ENCODE results near the gene SPNS2. TPM values are rescaled to one million over a fixed set of nuclear protein-coding genes. Genes with fewer than 3 reads are reported as not detected.

Gene SPNS2
- total and polyA plus RNA-seq, 10 of the 15 experiments (the other 5 are each of a cell fraction or from before 2014, with no cell fraction given) = 0.04 to 1.1 (median 0.23) TPM; not detected in 2

DNA sequence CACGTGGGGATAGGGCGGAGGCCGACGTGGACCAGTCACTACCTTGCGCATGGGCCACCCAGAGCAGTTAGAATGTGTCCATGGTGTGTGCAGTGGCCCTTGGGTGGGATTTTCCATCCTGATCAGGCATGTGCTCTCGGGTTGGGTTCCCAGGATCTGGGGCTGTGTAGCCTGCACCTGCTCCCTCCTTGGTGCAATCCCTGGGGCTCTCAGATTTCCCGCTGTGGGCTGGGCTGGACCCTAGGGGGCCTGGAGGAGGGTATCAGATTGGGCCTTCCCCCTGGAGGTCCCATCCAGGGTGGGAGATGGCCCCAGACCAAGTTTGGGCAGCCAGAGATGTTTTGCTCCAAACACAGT is 86.9 kb downstream of the SPNS2 start:
- H3K4me1 ChIP-seq (ENCODE audit: control insufficient read depth, insufficient read depth, low read length) = no peaks in the 10 kb centered on the region
- CTCF ChIA-PET = no interaction called here
- TF ChIP-seq CBFB (IDR thresholded peaks at IDR 0.05; ENCODE audit: low read depth) = no peak
- TF ChIP-seq BRCA1 (IDR thresholded peaks at IDR 0.05; ENCODE audit: low read depth, low read length) = no peak
- TF ChIP-seq, protein P1, sequence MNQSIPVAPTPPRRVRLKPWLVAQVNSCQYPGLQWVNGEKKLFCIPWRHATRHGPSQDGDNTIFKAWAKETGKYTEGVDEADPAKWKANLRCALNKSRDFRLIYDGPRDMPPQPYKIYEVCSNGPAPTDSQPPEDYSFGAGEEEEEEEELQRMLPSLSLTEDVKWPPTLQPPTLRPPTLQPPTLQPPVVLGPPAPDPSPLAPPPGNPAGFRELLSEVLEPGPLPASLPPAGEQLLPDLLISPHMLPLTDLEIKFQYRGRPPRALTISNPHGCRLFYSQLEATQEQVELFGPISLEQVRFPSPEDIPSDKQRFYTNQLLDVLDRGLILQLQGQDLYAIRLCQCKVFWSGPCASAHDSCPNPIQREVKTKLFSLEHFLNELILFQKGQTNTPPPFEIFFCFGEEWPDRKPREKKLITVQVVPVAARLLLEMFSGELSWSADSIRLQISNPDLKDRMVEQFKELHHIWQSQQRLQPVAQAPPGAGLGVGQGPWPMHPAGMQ (IDR thresholded peaks at IDR 0.05; ENCODE audit: borderline replicate concordance) = no peak
- no peak for TF ChIP-seq HDAC6 (IDR thresholded peaks at IDR 0.05; ENCODE audit: unreplicated experiment)
- TF ChIP-seq, protein P2, sequence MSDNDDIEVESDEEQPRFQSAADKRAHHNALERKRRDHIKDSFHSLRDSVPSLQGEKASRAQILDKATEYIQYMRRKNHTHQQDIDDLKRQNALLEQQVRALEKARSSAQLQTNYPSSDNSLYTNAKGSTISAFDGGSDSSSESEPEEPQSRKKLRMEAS (IDR thresholded peaks at IDR 0.05; ENCODE audit: low read depth, low read length) = no peak
- TF ChIP-seq, protein P3, sequence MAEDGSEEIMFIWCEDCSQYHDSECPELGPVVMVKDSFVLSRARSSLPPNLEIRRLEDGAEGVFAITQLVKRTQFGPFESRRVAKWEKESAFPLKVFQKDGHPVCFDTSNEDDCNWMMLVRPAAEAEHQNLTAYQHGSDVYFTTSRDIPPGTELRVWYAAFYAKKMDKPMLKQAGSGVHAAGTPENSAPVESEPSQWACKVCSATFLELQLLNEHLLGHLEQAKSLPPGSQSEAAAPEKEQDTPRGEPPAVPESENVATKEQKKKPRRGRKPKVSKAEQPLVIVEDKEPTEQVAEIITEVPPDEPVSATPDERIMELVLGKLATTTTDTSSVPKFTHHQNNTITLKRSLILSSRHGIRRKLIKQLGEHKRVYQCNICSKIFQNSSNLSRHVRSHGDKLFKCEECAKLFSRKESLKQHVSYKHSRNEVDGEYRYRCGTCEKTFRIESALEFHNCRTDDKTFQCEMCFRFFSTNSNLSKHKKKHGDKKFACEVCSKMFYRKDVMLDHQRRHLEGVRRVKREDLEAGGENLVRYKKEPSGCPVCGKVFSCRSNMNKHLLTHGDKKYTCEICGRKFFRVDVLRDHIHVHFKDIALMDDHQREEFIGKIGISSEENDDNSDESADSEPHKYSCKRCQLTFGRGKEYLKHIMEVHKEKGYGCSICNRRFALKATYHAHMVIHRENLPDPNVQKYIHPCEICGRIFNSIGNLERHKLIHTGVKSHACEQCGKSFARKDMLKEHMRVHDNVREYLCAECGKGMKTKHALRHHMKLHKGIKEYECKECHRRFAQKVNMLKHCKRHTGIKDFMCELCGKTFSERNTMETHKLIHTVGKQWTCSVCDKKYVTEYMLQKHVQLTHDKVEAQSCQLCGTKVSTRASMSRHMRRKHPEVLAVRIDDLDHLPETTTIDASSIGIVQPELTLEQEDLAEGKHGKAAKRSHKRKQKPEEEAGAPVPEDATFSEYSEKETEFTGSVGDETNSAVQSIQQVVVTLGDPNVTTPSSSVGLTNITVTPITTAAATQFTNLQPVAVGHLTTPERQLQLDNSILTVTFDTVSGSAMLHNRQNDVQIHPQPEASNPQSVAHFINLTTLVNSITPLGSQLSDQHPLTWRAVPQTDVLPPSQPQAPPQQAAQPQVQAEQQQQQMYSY (CRISPR knock-in tag; IDR thresholded peaks at IDR 0.05) = no peak
- no peak for TF ChIP-seq DPF2 (IDR thresholded peaks at IDR 0.05)
- no peak for TF ChIP-seq ASH2L (IDR thresholded peaks at IDR 0.05; ENCODE audit: borderline replicate concordance, low read depth)
- no peak for TF ChIP-seq ZSCAN29 (IDR thresholded peaks at IDR 0.05)
- TF ChIP-seq, protein P4, sequence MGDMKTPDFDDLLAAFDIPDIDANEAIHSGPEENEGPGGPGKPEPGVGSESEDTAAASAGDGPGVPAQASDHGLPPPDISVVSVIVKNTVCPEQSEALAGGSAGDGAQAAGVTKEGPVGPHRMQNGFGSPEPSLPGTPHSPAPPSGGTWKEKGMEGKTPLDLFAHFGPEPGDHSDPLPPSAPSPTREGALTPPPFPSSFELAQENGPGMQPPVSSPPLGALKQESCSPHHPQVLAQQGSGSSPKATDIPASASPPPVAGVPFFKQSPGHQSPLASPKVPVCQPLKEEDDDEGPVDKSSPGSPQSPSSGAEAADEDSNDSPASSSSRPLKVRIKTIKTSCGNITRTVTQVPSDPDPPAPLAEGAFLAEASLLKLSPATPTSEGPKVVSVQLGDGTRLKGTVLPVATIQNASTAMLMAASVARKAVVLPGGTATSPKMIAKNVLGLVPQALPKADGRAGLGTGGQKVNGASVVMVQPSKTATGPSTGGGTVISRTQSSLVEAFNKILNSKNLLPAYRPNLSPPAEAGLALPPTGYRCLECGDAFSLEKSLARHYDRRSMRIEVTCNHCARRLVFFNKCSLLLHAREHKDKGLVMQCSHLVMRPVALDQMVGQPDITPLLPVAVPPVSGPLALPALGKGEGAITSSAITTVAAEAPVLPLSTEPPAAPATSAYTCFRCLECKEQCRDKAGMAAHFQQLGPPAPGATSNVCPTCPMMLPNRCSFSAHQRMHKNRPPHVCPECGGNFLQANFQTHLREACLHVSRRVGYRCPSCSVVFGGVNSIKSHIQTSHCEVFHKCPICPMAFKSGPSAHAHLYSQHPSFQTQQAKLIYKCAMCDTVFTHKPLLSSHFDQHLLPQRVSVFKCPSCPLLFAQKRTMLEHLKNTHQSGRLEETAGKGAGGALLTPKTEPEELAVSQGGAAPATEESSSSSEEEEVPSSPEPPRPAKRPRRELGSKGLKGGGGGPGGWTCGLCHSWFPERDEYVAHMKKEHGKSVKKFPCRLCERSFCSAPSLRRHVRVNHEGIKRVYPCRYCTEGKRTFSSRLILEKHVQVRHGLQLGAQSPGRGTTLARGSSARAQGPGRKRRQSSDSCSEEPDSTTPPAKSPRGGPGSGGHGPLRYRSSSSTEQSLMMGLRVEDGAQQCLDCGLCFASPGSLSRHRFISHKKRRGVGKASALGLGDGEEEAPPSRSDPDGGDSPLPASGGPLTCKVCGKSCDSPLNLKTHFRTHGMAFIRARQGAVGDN (IDR thresholded peaks at IDR 0.05) = no peak
- TF ChIP-seq RUNX3 (IDR thresholded peaks at IDR 0.05; ENCODE audit: low read length) = no peak
- TF ChIP-seq SUPT20H (IDR thresholded peaks at IDR 0.05; ENCODE audit: borderline replicate concordance, control insufficient read depth, low read depth, low read length) = no peak
- TF ChIP-seq MTA2 (IDR thresholded peaks at IDR 0.05; ENCODE audit: low read depth) = no peak
- TF ChIP-seq HCFC1 (IDR thresholded peaks at IDR 0.05; ENCODE audit: low read length) = no peak
- TF ChIP-seq BHLHE40 (IDR thresholded peaks at IDR 0.05; ENCODE audit: borderline replicate concordance in 1 of 2, low read depth in 2 of 2, low read length in 1 of 2) = no peak
- BruUV-seq (replicated peaks) = no TSS peak
- no peaks in the 10 kb centered on the region for H3K79me2 ChIP-seq (ENCODE audit: control insufficient read depth, insufficient read depth, low read length)
- H3K27ac ChIP-seq (ENCODE audit: control insufficient read depth, insufficient read depth) = no peak overlapping the region
- RAD21 ChIA-PET (ENCODE audit: unreplicated experiment) = no interaction called here
- H4K20me1 ChIP-seq (ENCODE audit: control insufficient read depth, insufficient read depth) = no peaks in the 10 kb centered on the region; the same call in none of the 2 replicates
- SMC1A ChIA-PET (ENCODE audit: uncharacterized antibody, unreplicated experiment) = no interaction called here
- DNase-seq (ENCODE audit: low read depth, low spot score) (no peak), FAIRE-seq (no peak), ATAC-seq (no peak)
- H3K27me3 ChIP-seq (replicated peaks in 1 of 2; ENCODE audit: control insufficient read depth in 2 of 2, insufficient read depth in 2 of 2, low read length in 1 of 2) = peaks cover 8 to 12% of the 10 kb centered on the region in 2 experiments
- intact Hi-C loops (cut with micrococcal nuclease; ENCODE audit: unreplicated experiment) = no loop called here
- H3K36me3 ChIP-seq (ENCODE audit: control insufficient read depth in 2 of 2, insufficient read depth in 2 of 2, low read length in 1 of 2) = no peaks in the 10 kb centered on the region
- POLR2A ChIA-PET = no interaction called here
- in situ Hi-C loops (cut with MboI) = no loop called here
- no peak overlapping the region for H3K9ac ChIP-seq (ENCODE audit: control insufficient read depth, insufficient read depth, low read length)
- H3K4me3 ChIP-seq = no peak overlapping the region
- H2AFZ ChIP-seq (ENCODE audit: control insufficient read depth, low read depth, low read length) = no peak overlapping the region
- 53% methylated on average over 7 of the region's 7 CpGs for WGBS (ENCODE audit: insufficient coverage, insufficient replicate concordance, low lambda C conversion rate, missing lambda C conversion rate)
- H3K4me2 ChIP-seq (ENCODE audit: control insufficient read depth, insufficient read depth) = no peak overlapping the region
- no peaks in the 10 kb centered on the region; the same call in 2 of the 3 replicates for H3K9me3 ChIP-seq (replicated peaks; ENCODE audit: control insufficient read depth, insufficient read depth, low read length)
